IMR-90 (cell line): ENCODE data around the gene ACVR1.

Experiments
- BHLHE40 ChIP-seq: fragments of 150-350 bp; IDR thresholded peaks from 2 replicates; pipeline ENCODE4 v1.6.1; 2016; ENCODE audit warnings: mild to moderate bottlenecking, low read depth, low read length
- CEBPB ChIP-seq: IDR thresholded peaks from 2 replicates; pipeline ENCODE4 v1.6.1; 2012; ENCODE audit warnings: low read depth, low read length, improper control_type of control experiment
- CTCF ChIP-seq: conservative IDR thresholded peaks from 2 replicates; pipeline ENCODE4 v1.5.1; 2012; ENCODE audit warnings: mild to moderate bottlenecking, low read depth, low read length, improper control_type of control experiment
- ELK1 ChIP-seq: fragments of 150-350 bp; IDR thresholded peaks from 2 replicates; pipeline ENCODE4 v1.6.1; 2016; ENCODE audit warnings: low read depth, mild to moderate bottlenecking, low read length, moderate library complexity, borderline replicate concordance
- FOS ChIP-seq: fragments of 150-350 bp; IDR thresholded peaks from 2 replicates; pipeline ENCODE4 v1.6.1; 2016; ENCODE audit warnings: low read depth, low read length
- MXI1 ChIP-seq: IDR thresholded peaks from 2 replicates; pipeline ENCODE4 v1.6.1; 2012; ENCODE audit warnings: low read depth, mild to moderate bottlenecking, low read length, moderate library complexity, borderline replicate concordance
- POLR2A ChIP-seq: IDR thresholded peaks from 2 replicates; pipeline ENCODE4 v1.6.1; 2012; ENCODE audit warnings: mild to moderate bottlenecking, low read depth, low read length
- RAD21 ChIP-seq: IDR thresholded peaks from 2 replicates; pipeline ENCODE4 v1.6.1; 2012; ENCODE audit warnings: low read length, improper control_type of control experiment
- SMC3 ChIP-seq: fragments of 150-350 bp; IDR thresholded peaks from 2 replicates; pipeline ENCODE4 v1.6.1; 2016; ENCODE audit warnings: low read depth, mild to moderate bottlenecking, antibody characterized with exemption, low read length, moderate library complexity
- USF2 ChIP-seq: fragments of 150-350 bp; IDR thresholded peaks from 2 replicates; pipeline ENCODE4 v1.6.1; 2017; ENCODE audit warnings: mild to moderate bottlenecking, antibody characterized with exemption, low read length, low read depth

DNA sequence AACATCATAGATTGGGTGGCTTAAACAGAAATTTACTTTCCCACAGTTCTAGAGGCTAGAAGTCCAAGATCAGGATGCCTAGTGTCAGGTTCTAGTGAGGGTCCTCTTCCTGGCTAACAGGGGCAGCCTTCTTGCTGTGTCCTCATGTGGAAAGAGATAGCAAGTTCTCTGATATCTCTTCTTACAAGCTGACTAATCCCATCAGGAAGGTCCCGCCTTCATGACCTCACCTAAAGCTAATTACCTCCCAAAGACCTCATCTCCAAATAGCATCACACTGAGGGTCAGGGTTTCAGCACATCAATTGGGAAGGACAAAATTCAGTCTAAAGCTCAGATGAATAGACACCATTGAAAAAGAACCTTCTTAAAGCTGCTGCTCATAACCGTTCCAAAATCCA is 22.9 kb downstream of the ACVR1 start:
- TF ChIP-seq CTCF: no peak
- no peak for TF ChIP-seq POLR2A
- TF ChIP-seq USF2: no peak
- no peak for TF ChIP-seq MXI1
- no peak for TF ChIP-seq BHLHE40
- TF ChIP-seq SMC3: no peak
- no peak for TF ChIP-seq ELK1
- TF ChIP-seq CEBPB: no peak
- no peak for TF ChIP-seq FOS
- no peak for TF ChIP-seq RAD21
